OCI-M1 (cell line): Measurements from ENCODE around the gene SART3.
"Not testable (repeated sequence)": the region's sequence is repeated elsewhere in the genome, so short reads cannot be mapped to it uniquely, and the experiment has no call there.

Experiments used
- DNase-seq: peaks from one replicate; lab custom pipeline; 2025; lab: John Stamatoyannopoulos, UW

SART3 gene

DNA sequence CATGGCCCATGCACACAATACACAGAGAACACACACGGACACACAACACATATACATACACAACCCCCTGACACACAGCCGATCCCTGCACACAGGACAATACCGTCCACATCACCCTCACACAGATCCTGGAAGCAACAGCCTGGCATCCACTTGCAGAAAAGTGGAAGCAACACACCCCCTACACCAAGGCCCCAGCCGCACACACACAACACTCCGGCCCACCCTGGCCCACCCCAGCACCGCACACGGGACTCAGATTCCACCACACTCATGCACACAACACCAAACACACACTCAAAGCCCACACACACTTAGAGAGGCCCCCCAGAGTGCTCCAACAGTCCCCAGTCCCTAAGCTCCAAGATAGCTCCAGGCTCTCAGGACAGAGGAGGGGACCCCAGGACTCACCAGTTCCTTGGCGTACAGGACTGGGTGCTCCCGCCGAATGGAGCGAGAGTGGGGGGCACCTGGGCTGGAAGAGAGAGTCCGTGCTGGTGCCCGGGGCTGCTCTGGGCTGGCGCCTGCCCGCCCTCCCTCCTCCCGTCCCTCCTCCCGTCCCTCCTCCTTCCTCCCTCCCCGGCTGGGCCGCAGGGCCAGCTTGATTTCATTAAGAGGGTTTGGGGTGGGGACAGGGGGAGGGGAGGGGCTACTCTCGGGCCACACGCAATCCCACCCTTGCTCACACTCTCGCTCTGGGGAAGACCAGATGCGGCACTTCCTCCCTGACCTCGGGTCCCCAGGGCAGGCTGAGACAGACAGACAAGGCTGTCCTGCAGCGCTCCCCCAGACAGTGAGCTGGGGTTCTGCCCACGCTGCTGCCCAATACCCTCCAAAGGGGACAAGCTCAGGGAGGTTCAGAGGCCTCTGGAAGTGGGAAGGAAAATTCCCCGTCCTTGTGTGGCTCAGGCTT lies 36.8 kb upstream of the SART3 start, which contains the start of gene TMEM119:
Gene TMEM119, minus strand, starts transcription at position 526 of the 913 bp plus-strand sequence. CDS start 5,701 bp downstream, outside the sequence.
- DNase-seq: no peak

DNA sequence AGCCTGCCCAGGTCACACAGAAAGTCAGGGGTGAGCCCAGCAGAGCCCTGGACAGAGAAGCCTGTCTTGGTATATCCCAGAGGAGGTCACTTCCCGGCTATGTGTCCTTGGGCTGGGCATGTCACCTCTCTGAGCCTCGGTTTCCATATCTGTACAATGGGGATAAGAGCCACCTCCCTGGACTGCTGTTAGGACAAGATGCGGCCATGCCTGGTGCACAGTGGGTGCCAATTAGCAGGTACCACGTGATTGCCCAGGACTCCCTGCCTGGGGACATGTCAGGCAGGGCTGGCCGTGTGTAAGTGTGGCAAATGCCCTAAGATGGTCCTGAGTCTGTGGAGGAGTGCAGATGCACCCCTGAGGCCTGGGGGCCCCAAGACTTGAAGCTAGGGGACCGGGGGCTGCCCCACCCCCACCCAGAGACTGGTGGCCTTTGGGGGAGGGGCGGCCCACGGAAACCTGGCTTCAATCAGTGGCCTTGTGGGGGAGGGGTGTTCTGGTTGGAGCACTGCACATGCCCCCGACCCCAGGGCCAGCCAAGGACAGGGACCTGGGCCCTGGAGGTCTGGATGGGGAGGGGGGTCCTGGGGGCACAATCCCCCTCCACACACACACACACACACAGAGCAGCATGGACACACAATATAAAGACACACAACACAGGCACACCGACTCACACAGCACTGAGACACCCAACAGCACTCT lies 36.0 kb upstream of the SART3 start:
- no peak for DNase-seq

DNA sequence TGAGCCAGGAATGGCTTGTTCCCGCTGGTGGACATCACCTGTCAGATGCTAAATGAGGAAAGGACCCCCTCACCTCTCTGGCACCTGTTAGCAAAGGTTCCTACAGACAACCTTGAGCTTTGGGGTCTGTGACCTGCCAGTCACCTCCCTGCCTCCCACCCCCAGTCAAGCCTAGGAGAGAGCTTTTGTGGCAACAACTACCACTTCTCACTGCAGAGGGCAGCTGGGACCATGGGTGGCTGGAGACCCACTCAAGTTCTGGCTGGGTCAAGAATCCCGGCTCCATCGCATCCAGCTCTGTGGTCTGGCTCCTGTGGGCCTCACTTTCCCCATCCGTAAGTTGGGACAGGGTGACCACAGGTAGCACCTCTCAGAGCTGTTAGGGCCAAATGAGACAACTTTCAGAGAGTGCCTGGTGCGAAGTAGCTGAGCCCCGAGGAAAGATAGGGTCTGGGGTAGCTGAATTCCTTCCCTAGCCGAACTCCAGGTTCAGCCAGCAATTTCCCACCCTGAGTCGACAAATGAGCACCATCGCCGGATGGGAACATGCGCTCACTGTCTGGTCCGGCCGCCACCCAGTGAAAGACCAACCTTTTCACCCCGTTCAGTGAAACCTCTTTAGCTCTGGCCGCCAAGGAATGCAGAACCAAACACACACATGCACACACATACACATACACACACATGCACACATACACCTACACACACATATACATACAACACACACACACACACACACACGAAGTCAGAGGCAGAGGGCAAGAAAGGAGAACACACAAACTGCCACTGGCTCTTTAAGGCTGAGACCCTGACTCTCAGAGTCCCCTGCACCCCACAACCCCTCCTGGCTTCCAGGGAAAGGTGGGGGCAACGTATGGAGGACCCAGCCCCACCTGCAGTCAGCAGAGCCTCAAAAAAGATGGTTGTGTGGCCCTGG lies 35.0 kb upstream of the SART3 start:
- DNase-seq: no peak

DNA sequence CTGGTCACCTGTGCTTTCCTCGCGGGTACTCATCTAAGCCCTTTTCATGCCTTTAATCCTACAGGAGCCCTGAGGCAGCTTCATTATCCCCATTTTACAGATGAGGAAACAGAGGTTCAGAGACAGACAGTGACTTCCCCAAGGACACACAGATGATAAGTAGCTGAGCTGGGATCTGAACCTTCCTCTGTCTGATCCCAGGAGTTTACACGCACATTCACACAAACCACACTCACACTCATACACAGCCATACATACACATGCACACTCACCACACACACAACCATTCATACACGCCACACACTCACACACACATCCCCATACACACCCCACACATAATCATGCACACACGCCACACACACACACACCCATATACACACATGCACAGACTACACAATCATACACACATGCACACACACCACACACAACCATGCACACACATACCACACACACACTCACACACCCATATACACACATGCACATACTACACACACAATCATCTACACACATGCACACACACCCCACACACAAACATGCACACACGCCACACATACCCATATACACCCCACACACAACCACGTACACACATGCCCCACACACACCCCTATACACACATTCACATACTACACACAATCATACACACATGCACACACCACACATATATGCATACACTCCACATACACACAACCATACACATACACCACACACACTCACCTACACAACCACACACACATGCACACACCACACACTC lies 34.2 kb upstream of the SART3 start:
- DNase-seq: no peak

DNA sequence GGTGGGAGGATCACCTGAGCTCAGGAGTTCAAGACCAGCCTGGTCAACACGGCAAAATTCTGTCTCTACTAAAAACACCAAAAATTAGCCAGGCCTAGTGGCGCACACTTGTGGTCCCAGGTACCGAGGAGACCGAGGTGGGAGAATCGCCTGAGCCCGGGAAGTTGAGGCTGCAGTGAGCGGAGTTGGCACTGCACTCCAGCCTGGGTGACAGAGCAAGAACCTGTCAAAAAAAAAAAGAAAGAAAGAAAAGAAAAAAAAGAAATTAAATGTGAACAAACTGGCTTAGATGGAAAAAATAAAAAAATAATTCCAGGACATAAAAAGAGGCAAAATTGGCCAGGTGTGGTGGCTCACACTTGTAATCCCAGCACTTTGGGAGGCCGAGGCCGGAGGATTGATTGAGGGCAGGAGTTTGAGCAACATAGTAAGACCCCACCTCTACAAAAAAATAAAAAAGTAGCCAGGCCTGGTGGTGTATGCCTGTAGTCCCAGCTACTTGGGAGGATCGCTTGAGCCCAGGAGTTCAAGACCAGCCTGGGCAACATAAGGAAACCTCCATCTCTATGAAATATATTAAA lies 33.4 kb upstream of the SART3 start:
- DNase-seq: no peak

DNA sequence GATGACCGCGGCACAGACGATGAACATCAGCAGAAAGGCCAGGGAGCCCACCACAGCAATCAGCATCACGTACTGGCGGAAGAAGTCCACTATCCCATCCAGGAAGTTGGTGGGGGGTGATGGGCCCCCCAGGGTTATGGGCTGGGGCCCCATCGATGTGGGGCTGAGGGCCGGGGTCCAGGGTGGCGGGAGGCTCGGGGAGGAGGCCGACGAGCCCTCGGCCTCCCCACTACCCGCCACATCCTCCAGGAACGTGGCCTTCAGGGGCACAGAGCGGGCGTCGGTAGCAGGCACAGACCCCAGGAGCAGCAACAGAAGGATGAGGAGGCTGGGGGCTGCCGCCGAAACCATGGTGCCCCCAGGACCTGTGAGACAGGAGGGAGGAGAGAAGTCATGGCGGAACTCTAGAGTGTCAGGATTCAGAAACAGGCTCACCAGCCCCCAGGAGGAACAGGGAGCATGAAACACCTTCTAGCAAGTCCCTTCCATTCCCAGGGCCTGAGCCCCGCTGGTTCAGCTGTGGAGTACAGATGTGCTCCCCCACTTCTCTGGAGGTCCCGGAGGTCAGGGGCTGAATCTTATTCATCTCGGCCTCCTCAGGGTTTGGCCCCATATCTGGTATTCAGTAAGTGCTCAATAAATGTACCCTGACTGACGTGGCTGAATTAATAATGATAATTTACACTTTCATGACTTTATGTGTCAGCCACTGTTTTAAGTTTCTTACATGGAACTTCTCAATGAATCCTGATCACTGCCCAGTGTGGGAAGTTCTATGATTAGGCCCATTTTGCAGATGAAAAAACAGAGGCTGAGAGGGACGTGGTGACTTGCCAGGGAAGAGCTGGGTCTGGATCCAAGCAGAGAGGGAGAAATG lies 31.3 kb upstream of the SART3 start:
- no peak for DNase-seq

DNA sequence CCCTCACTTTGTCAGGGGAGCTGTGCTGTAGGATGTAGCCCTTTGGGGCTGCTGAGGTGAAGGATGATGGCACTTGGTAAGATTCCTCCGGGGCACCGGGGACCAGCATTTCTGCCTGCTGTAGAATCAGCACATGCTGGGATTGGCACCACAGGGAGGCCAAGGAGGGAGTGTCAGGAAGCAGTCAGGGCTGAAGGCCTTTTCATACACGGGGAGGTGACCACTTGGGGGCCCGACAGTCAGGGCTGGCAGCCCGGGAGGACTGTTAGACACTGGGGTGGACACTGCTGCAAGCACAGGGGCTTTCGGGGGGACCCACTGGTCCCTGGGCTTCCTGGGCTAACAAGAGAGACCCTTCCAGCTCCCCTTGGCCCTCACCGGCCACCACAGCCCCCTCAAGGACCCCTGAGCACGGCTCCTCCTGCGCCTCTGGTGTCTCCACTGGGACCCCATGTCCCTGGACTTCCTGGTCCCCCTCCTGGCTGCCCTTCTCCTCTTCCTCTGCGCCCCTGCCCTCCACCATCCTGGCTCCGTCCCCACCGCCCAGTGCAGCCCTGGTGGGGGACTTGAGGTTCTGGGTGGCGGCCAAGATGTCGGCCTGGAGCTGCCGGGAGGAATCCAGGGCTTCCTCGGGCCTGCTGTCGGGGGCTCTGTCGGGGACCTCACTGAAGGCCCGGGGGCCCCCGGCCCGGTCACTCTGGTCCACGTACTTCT lies 30.5 kb upstream of the SART3 start:
- no peak for DNase-seq

DNA sequence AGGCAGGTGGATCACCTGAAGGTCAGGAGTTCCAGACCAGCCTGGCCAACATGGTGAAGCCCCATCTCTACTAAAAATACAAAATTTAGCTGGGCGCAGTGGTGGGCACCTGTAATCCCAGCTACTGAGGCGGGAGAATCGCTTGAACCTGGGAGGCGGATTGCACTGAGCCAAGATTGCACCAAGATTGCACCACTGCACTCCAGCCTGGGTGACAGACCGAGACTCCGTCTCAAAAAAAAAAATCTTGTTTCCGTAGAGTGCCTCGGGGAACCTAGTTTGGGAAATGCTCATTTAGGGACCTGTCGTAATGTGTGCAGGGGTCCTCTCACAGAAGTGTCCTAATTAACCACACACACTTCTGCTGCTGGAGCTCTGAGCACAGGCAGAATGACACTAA lies 29.5 kb upstream of the SART3 start:
- not testable (repeated sequence) for DNase-seq

DNA sequence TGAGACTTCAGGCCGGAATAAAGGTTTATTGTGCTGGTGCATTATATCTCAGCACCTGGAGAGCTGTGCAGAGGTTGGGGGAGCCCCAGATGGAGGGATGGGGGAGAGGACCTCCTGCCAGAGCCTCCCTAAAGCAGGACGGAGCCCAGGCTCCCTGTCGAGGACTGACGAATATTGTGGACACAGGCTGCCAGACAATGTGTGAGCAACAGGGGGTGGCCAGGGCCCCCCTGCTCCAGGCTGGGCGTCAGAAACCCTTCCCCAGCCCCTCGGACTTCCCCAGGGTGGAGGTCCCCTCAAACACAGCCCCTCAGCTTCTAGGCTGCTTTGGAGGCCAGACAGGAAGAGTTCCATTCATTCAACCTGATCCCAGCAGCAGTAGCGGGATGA lies 28.9 kb upstream of the SART3 start:
- DNase-seq: no peak

DNA sequence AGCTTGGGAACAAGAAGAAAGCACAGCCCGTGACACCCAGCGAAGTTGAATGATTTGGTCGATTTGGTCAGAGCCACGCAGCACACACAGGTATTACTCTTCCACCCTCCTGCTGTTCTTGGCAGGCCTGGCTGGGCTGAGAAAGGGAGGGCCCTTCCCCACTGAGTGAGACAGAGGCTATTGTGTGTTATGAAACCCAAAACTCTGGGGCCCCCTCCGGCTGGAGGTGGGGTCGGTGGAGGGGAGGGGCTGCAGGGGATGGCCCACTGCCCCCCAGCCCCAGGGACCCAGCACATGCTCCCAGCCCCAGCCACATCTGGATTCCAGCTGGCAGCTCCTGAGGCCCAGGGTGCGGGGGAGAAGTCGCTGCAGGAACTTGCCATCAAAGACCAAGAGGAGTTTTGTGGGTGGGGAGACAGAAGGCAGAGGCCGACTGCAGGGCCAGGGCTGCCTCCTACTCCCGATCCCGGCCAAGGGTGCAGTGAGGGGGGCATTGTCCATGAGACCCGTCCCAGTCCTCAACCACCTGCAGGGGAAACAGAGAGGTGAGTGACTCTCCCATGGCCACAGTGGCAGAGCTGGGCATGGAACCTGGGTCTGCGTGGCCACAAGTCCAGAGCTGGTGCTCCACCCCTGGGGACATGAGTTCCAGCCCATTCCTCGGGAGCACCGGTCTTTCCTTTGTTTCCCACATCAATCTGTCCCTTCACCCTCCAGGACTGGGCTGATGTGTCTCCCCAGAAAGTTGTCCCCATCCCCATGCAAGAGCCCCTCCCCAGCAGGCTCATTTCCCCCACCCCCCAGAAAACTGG lies 28.3 kb upstream of the SART3 start:
- DNase-seq: no peak

DNA sequence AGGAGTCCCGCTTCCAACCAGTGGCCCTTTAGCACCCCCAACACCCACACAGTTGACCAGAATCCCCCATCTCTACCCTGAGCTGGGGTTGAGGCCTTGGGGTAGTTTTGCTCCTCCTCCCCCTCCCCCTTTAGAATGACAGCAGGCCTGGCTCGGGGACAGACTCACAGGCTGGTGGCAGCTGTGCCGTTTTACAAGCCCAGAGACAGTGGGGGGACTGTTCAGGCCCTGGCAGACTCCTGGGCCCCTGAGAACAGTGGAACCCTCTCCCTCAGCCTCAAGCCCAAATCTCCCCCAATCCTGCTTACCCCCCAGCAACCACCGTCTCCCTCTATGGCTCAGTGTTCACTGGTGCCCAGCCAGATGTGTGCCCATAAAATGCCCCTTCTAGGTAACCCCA lies 26.9 kb upstream of the SART3 start:
- DNase-seq: no peak

DNA sequence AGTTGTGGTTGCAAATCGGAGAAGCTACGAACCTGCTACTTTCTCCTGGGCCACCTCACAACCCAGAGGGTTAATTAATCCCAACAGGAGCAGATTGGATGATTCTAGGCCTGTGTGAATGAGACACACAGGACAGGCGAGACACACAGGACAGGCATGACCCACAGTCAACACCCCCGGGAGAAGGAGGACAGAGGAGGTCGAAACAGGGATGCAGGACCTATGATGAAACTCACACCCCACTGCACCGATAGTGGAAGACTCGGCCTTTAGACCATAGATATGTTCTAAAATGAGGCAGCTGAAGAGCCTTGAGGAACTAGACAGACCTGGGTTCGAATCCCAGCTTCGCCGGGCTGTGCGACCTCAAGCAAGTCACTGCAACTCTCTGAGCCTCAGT lies 25.3 kb upstream of the SART3 start:
- no peak for DNase-seq

DNA sequence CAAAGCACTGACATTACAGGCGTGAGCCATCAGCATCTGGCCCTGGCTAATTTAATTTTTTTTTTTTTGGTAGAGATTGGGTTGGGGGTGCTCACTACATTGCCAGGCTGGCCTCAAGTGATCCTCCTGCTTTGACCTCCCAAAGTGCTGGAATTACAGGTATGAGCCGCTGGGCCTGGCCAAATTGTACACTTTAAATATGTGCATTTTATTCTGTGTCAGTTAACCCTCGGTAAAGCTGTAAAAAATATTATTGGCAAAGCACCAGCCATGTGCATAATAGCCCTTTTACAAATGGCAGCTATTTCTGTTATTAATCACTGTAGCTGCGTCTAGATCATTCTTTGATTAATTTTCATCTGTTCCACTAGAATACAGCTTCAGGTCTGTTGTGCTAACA lies 24.9 kb upstream of the SART3 start:
- DNase-seq: no peak

DNA sequence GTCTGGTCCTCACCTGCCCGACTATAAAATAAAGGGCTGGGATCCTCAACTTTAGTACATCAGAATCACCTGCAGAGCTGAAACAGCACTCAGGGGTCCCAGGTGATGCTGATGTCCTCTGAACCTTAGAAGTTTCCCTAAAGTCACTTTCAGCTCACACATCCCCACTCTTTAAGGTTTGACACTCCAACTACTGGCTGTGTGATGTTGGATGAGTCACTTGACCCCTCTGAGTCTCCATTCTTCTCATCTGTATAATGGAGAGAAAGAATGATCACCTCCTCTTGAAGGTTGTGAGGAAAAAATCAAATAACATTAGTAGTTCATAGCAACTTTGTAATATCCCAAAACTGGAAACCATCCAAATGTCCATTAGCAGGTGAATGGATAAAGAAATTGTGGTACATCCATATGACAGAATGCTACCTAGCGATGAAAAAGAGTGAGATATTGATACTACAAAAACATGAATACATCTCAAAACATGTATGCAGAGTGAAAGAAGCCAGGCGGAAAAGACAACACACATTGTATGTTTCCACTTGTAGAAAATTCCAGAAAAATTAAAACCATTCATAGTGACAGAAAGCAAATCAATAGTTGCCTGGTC lies 23.6 kb upstream of the SART3 start:
- no peak for DNase-seq

DNA sequence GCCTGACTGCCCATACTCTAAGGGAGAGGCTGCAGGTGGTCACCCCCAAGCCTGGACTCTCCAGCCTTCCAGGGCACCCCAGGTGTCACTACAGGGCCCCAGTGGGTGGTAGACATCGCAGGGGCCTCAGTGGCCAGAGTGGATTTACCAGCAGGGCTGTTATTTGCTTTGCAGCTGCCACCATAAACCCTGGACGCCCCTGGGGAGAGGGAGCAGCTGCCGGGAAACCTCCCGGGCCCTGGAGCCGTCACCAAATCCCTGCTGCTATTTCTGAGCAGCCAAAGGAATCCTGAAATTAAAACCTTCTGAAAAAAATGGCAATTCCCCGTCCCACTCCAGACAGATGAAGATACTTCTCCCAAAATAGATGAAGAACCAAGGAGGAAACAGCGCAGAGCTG lies 23.0 kb upstream of the SART3 start:
- no peak for DNase-seq

DNA sequence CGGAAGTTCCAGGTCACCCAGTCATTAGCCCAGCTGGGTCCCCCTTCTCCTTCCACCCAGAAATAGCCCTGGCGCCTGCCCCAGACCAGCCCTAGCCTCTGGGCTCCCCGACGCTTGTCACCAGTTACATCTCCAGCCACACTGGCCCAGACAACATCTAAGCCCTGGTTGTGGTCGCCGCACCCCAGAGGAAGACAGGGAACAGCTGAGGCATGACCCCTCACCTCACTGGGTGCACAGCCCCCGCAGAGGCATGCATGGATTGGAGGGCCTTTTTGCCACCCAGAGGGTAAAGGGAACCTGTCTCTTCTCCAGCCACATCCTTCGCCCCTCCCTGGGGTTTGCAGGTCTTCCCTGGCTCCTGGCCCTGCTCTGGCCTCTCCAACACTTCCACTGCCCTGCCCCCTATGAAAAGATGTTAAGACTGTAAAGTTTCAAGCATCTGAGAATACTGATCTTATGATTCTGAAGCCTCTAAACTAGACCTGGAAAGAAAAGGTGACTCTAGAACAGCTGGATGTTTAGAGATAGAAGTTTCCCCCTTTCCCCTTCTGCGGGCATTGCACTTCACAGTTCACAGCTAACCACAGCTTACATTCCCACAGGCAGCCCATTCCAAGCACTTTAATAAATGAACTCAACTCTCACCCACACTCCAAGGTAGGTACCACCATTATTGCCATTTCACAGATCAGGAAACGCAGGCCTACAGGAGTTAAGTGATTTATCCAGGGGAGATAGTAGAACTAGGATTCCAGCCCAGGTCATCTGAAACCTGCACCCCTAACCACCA lies 22.2 kb upstream of the SART3 start:
- no peak for DNase-seq

DNA sequence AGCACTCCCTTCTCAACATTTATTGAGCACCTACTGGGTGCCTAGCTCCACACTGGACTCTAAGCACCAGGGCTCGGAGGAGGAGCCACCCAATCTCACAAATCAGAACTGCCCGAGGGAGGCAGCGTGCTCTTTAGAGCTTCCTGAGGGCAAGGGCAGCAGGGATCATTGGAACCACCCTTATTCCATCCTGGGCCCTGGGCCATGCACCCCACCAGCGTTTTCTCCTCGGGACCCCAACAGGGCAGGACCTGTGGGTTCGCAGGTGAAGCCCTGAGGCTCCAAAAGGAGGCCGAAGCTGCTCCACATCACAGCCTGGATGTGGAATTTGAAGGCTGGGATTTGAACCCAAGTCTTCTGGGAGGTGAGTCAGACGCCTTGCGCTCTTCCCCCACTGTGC lies 21.5 kb upstream of the SART3 start:
- DNase-seq: no peak
